Measurements from ENCODE around the gene B4GALT2. TPM values are rescaled to one million over a fixed set of nuclear protein-coding genes. Genes with fewer than 3 reads are reported as not detected.

Gene B4GALT2
- total RNA-seq, 1 experiment from 2014 or later = 70.9 TPM

GRCh38 chr1:44010935-44011471 lies 32.0 kb downstream of the B4GALT2 start:
- Histone ChIP-seq H3K4me1 (ENCODE audit: insufficient read depth, low read length) (peaks cover 3% of the 10 kb centered on the region; the same call in 1 of the 2 replicates), H2AK5ac (ENCODE audit: insufficient read length, low read length) (no peak overlapping the region), H4K91ac (ENCODE audit: insufficient read length, low read depth, low read length) (no peak overlapping the region), H2BK12ac (ENCODE audit: insufficient read length, low read depth, low read length) (no peak overlapping the region), H3K9me3 (ENCODE audit: control insufficient read depth, low read depth, low read length) (no peaks in the 10 kb centered on the region), H3K18ac (ENCODE audit: insufficient read length, low read depth, low read length) (no peak overlapping the region), H3K4ac (ENCODE audit: low read depth, low read length) (no peak overlapping the region), H3K79me1 (ENCODE audit: insufficient read depth, low read depth, low read length, poor library complexity, severe bottlenecking) (no peaks in the 10 kb centered on the region), H3K4me2 (ENCODE audit: insufficient read depth, insufficient read length, low read length) (no peak overlapping the region), H3K27me3 (ENCODE audit: insufficient read depth, low read length) (no peaks in the 10 kb centered on the region), H4K5ac (ENCODE audit: insufficient read length, low read depth, low read length) (no peak overlapping the region), H3K56ac (ENCODE audit: insufficient read length, low read depth, low read length) (no peak overlapping the region), H3T11ph (ENCODE audit: low read length) (no peak overlapping the region), H2BK20ac (ENCODE audit: low read depth, low read length, poor library complexity, severe bottlenecking) (no peak overlapping the region), H3K23me2 (ENCODE audit: insufficient read length, low read depth, low read length, poor library complexity, severe bottlenecking) (no peaks in the 10 kb centered on the region), H3K27ac (ENCODE audit: insufficient read length, low read depth, low read length) (no peak overlapping the region), H3K79me2 (ENCODE audit: insufficient read depth, low read length) (no peaks in the 10 kb centered on the region), H3K23ac (ENCODE audit: insufficient read length, low read depth, low read length) (no peak overlapping the region), H3K14ac (ENCODE audit: insufficient read depth, low read length) (no peak overlapping the region), H2BK120ac (ENCODE audit: low read depth, low read length, poor library complexity, severe bottlenecking) (no peak overlapping the region), H4K20me1 (ENCODE audit: control insufficient read depth, insufficient read depth, insufficient read length) (no peaks in the 10 kb centered on the region), H2AFZ (ENCODE audit: low read length) (no peak overlapping the region), H2BK15ac (ENCODE audit: low read depth, low read length) (no peak overlapping the region), H2BK5ac (ENCODE audit: insufficient read length, low read length) (no peak overlapping the region), H4K8ac (replicated peaks; ENCODE audit: insufficient read length, low read depth, low read length) (no peak overlapping the region), H3K9ac (ENCODE audit: extremely low read depth, insufficient read length, low read length) (no peak overlapping the region)
- TF ChIP-seq, protein P1, sequence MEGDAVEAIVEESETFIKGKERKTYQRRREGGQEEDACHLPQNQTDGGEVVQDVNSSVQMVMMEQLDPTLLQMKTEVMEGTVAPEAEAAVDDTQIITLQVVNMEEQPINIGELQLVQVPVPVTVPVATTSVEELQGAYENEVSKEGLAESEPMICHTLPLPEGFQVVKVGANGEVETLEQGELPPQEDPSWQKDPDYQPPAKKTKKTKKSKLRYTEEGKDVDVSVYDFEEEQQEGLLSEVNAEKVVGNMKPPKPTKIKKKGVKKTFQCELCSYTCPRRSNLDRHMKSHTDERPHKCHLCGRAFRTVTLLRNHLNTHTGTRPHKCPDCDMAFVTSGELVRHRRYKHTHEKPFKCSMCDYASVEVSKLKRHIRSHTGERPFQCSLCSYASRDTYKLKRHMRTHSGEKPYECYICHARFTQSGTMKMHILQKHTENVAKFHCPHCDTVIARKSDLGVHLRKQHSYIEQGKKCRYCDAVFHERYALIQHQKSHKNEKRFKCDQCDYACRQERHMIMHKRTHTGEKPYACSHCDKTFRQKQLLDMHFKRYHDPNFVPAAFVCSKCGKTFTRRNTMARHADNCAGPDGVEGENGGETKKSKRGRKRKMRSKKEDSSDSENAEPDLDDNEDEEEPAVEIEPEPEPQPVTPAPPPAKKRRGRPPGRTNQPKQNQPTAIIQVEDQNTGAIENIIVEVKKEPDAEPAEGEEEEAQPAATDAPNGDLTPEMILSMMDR (conservative IDR thresholded peaks at IDR 0.05) = no peak
- H3K9me3 Mint-ChIP-seq = no peaks in the 10 kb centered on the region
- H3K4me1 Mint-ChIP-seq = peaks cover 12 to 19% of the 10 kb centered on the region in 2 experiments
- no peak overlapping the region for H3K4me3 Mint-ChIP-seq
- DNase-seq = no peak
- no peak overlapping the region; a peak in 1 of 7 replicates for H3K27ac Mint-ChIP-seq
- H3K27me3 Mint-ChIP-seq (ENCODE audit: low read depth) = no peaks in the 10 kb centered on the region; the same call in 1 of the 2 replicates
- H3K36me3 Mint-ChIP-seq (ENCODE audit: insufficient read depth in 1 of 3, low read depth in 3 of 3) = peaks cover 11 to 23% (median 19%) of the 10 kb centered on the region in 3 experiments; a peak in 6 of 7 replicates
- no CpG with 5 or more reads among the region's 11 CpGs for WGBS (ENCODE audit: extremely low coverage, insufficient read length, low lambda C conversion rate)
